HEK293T (cell line): ENCODE measurements around the gene GRM5.

ENCODE experiments used
- BHLHE40 ChIP-seq: fragments of 450-650 bp; IDR thresholded peaks from 2 replicates; pipeline ENCODE4 v1.6.1; 2016; ENCODE audit warnings: mild to moderate bottlenecking, moderate library complexity, borderline replicate concordance
- CTBP1 ChIP-seq: fragments of 450-650 bp; IDR thresholded peaks from 2 replicates; pipeline ENCODE4 v1.6.1; 2016; ENCODE audit warnings: borderline replicate concordance
- NFRKB ChIP-seq: fragments of 450-650 bp; IDR thresholded peaks from 2 replicates; pipeline ENCODE4 v1.6.1; 2016; ENCODE audit warnings: mild to moderate bottlenecking, moderate library complexity
- SP1 ChIP-seq: fragments of 450-650 bp; IDR thresholded peaks from 2 replicates; pipeline ENCODE4 v1.6.1; 2017
- SUZ12 ChIP-seq: fragments of 450-650 bp; IDR thresholded peaks from 2 replicates; pipeline ENCODE4 v1.6.1; 2016; ENCODE audit warnings: mild to moderate bottlenecking

- TF ChIP-seq SUZ12 (no peak), BHLHE40 (no peak), SP1 (no peak), NFRKB (no peak), CTBP1 (no peak)
Observed at GRCh38 chr11:88815505-88815904, 250.3 kb downstream of the GRM5 start.
